ENCODE measurements around the gene ENC1.

DNA sequence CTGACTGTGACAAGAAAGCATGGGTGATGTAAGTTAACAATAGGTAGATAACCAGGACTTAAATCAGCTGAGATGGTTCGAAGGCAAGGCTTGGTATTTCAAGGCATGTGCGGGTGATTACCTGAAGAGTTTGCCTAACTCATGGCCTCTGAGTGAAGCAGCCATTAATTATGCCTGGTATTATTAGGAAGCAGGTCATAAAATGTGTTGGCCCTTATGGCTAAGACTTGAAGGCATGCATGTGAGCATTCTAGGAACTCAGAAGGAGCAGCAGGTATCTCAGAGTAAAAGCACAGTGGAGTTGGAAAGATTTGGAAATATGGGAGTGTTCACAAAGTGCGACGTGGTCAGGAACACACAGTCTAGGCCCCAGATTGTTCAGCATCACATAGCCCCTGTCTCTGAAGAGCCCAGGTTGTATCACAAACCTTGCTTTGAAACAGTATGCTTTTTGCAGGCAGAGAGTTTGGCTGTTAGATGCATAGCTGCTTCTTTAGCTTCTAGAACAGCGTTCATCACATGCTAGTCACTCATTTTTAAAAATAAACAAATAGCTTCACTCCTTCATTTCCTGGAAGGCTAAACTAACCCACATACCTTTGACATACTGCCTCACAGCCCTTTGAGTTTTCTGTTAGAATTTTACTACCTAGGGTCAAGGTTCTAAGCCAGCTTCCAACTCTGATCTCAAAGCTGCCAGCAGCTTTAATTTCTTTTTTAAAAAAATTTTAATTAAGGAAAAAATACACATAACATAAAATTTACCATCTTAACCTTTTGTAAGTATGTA, 46.6 kb upstream of the ENC1 start:
- TF ChIP-seq CTCF (conservative IDR thresholded peaks at IDR 0.05; ENCODE audit: low read depth, low read length) (no peak), EZH2 (IDR thresholded peaks at IDR 0.05; ENCODE audit: borderline replicate concordance, low read depth, low read length, poor library complexity, severe bottlenecking) (no peak)
